K562 (cell line): ENCODE results near the gene SPHK1.

Source experiments
- CHD4 ChIP-seq: fragments of 200-600 bp; sonication (generic); IDR thresholded peaks from 3 replicates; pipeline ENCODE4 v1.6.1; 2012; ENCODE audit warnings: low read depth, mild to moderate bottlenecking, mixed read lengths, low read length, inconsistent platforms; ENCODE audit not compliant: insufficient read depth, insufficient replicate concordance, poor library complexity, severe bottlenecking
- CTCF ChIP-seq, 3 experiments: IDR thresholded peaks in 2 of 3; conservative IDR thresholded peaks in 1 of 3; 2 replicates each; pipeline ENCODE4 v1.5.1; 2011 to 2012; ENCODE audit warnings: low read length in 3 of 3, mild to moderate bottlenecking in 3 of 3, control low read depth in 2 of 3, improper control_type of control experiment in 1 of 3, inconsistent platforms in 1 of 3, low read depth in 1 of 3, mixed read lengths in 1 of 3, moderate library complexity in 1 of 3; ENCODE audit not compliant: insufficient read depth in 2 of 3
- E2F1 ChIP-seq: sonication (generic); formaldehyde crosslinking; IDR thresholded peaks from 2 replicates; pipeline ENCODE4 v1.8.1; 2023; ENCODE audit warnings: mild to moderate bottlenecking, missing genetic modification reagents, moderate library complexity
- ETV5 ChIP-seq: sonication (generic); formaldehyde crosslinking; IDR thresholded peaks from 2 replicates; pipeline ENCODE4 v1.4.0; 2020; ENCODE audit warnings: low read depth, mild to moderate bottlenecking, missing genetic modification reagents
- HDAC6 ChIP-seq: IDR thresholded peaks from 2 replicates; pipeline ENCODE4 v1.6.1; 2012; ENCODE audit warnings: low read depth, mild to moderate bottlenecking, control low read depth, inconsistent platforms, low read length, moderate library complexity
- HNRNPUL1 ChIP-seq: fragments of 200-400 bp; formaldehyde crosslinking; IDR thresholded peaks from 2 replicates; pipeline ENCODE4 v1.6.1; 2017; ENCODE audit warnings: low read length
- LARP7 ChIP-seq: fragments of 450-650 bp; IDR thresholded peaks from 2 replicates; pipeline ENCODE4 v1.6.1; 2016
- MAX ChIP-seq: sonication (generic); formaldehyde crosslinking; IDR thresholded peaks from 2 replicates; pipeline ENCODE4 v1.9.0; 2022; ENCODE audit warnings: mild to moderate bottlenecking, missing genetic modification reagents
- MAZ ChIP-seq, 2 experiments: fragments of 450-650 bp in 1 of 2; sonication (generic) in 1 of 2; formaldehyde crosslinking; IDR thresholded peaks in 1 of 2; conservative IDR thresholded peaks in 1 of 2; 2 replicates each; pipeline versions ENCODE4 v1.4.0 to v1.5.0; 2020; ENCODE audit warnings: mild to moderate bottlenecking in 1 of 2, missing genetic modification reagents in 1 of 2
- NR2C1 ChIP-seq, 2 experiments: fragments of 450-650 bp; IDR thresholded peaks; 2 replicates each; pipeline ENCODE4 v1.6.1; 2017; ENCODE audit warnings: mild to moderate bottlenecking in 2 of 2, antibody characterized with exemption in 1 of 2, inconsistent platforms in 1 of 2, missing compliant biosample characterization in 1 of 2, missing genetic modification characterization in 1 of 2
- PREB ChIP-seq: sonication (generic); formaldehyde crosslinking; IDR thresholded peaks from 2 replicates; pipeline ENCODE4 v1.8.1; 2023; ENCODE audit warnings: mild to moderate bottlenecking, missing genetic modification reagents
- PTBP1 ChIP-seq: fragments of 200-400 bp; formaldehyde crosslinking; IDR thresholded peaks from 2 replicates; pipeline ENCODE4 v1.6.1; 2017; ENCODE audit warnings: low read depth, low read length
- TCF7L2 ChIP-seq: fragments of 150-350 bp; IDR thresholded peaks from 2 replicates; pipeline ENCODE4 v1.6.1; 2016; ENCODE audit warnings: low read depth, mild to moderate bottlenecking, low read length, moderate library complexity
- ZNF175 ChIP-seq: fragments of 200-800 bp; sonication (Bioruptor generic); IDR thresholded peaks from 2 replicates; pipeline ENCODE4 v1.6.1; 2016; ENCODE audit warnings: low read depth, mild to moderate bottlenecking, missing genetic modification characterization, missing compliant biosample characterization

- TF ChIP-seq HDAC6 (no peak), E2F1 (CRISPR knock-in tag) (no peak), NR2C1 (IDR thresholded peaks at IDR 0.05) (no peak), NR2C1 (tag; IDR thresholded peaks at IDR 0.05) (no peak), TCF7L2 (no peak), CHD4 (no peak), CTCF (IDR thresholded peaks at IDR 0.05 in 2 of 3, conservative IDR thresholded peaks at IDR 0.05 in 1 of 3; ENCODE audit: insufficient read depth in 2 of 3, low read depth in 1 of 3, low read length in 3 of 3) (no peak), MAX (CRISPR knock-in tag) (no peak), ETV5 (CRISPR knock-in tag) (no peak), MAZ (CRISPR knock-in tag; conservative IDR thresholded peaks at IDR 0.05 in 1 of 2, IDR thresholded peaks at IDR 0.05 in 1 of 2) (no peak), PREB (CRISPR knock-in tag) (no peak), LARP7 (no peak), PTBP1 (no peak), ZNF175 (CRISPR knock-in tag) (no peak), HNRNPUL1 (no peak)
Observed at GRCh38 chr17:76369804-76370203, 14.6 kb upstream of the SPHK1 start.
